Gastrocnemius medialis (tissue), 4 donors: ENCODE results near the gene RAB15.

Source experiments
- POLR2A ChIP-seq, 2 donors: fragments of 450-650 bp; IDR thresholded peaks; one replicate each; pipeline ENCODE4 v1.6.1; 2017; ENCODE audit warnings: antibody characterized with exemption in 2 of 2, mild to moderate bottlenecking in 2 of 2, moderate library complexity in 2 of 2
- TF ChIP-seq, protein P1 (sequence below), 5 experiments: fragments of 450-650 bp in 3 of 5; fragments of 200-600 bp in 2 of 5; sonication (generic) in 2 of 5; IDR thresholded peaks in 4 of 5; conservative IDR thresholded peaks in 1 of 5; 1 replicate in 4 of 5; 2 replicates in 1 of 5; pipeline ENCODE4 v1.5.1; 2016 to 2019; ENCODE audit warnings: antibody characterized with exemption in 5 of 5, mild to moderate bottlenecking in 3 of 5, moderate library complexity in 3 of 5

DNA sequence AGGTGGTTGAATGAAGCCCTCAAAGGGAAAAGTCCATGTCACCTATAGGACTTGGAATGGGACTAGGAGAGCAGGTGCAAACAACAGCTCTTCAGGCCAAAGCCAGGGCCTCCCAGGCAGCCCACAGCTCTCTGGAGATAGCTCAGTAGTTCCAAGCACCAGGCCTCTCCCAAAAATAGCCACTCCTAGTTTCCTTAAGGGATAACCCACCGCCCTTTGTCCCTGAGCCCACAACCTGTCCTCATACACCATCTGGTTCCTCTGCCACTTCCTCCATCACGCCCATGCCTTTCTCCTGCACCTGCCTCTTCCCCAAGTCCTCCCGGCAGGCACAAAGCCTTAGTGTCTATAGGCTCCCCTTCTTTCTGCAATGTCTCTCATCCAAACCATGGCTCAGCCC, 2.1 kb downstream of the RAB15 start:
- TF ChIP-seq, protein P1, sequence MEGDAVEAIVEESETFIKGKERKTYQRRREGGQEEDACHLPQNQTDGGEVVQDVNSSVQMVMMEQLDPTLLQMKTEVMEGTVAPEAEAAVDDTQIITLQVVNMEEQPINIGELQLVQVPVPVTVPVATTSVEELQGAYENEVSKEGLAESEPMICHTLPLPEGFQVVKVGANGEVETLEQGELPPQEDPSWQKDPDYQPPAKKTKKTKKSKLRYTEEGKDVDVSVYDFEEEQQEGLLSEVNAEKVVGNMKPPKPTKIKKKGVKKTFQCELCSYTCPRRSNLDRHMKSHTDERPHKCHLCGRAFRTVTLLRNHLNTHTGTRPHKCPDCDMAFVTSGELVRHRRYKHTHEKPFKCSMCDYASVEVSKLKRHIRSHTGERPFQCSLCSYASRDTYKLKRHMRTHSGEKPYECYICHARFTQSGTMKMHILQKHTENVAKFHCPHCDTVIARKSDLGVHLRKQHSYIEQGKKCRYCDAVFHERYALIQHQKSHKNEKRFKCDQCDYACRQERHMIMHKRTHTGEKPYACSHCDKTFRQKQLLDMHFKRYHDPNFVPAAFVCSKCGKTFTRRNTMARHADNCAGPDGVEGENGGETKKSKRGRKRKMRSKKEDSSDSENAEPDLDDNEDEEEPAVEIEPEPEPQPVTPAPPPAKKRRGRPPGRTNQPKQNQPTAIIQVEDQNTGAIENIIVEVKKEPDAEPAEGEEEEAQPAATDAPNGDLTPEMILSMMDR (IDR thresholded peaks at IDR 0.05 in 4 of 5, conservative IDR thresholded peaks at IDR 0.05 in 1 of 5) = no peak
- no peak for TF ChIP-seq POLR2A (IDR thresholded peaks at IDR 0.05)
